GM18873 (cell line): ENCODE results near the gene PCDHGA6.
"Not testable (repeated sequence)": the region's sequence is repeated elsewhere in the genome, so short reads cannot be mapped to it uniquely, and the experiment has no call there.

Source experiments
- ATAC-seq: cut with Tn5 transposase; IDR thresholded peaks from one replicate; pipeline ENCODE4 v1.9.1; 2021; ENCODE audit warnings: mild to moderate bottlenecking, moderate library complexity, moderate number of reproducible peaks; ENCODE audit not compliant: unreplicated experiment, low FRiP score

PCDHGA6 gene

GRCh38 chr5:141392429-141393198 lies 18.9 kb downstream of the PCDHGA6 start, which contains the start of gene PCDHGA8:
Gene PCDHGA8, plus strand, starts transcription at chr5:141392633. Its CDS starts 181 bp downstream, at chr5:141392814.
- no peak for ATAC-seq

GRCh38 chr5:141393267-141393666 lies 19.6 kb downstream of the PCDHGA6 start:
- no peak for ATAC-seq

- not testable (repeated sequence) for ATAC-seq
These were observed 20.9 kb downstream of the PCDHGA6 start for GRCh38 chr5:141394401-141395187.

- ATAC-seq: not testable (repeated sequence)
These were observed 24.3 kb downstream of the PCDHGA6 start, which contains the start of gene PCDHGB5 for GRCh38 chr5:141397756-141398551. Gene PCDHGB5, plus strand, starts transcription at chr5:141397947. Its CDS starts 181 bp downstream, at chr5:141398128.

- ATAC-seq: no peak
These were observed 24.9 kb downstream of the PCDHGA6 start for GRCh38 chr5:141398608-141399007.

GRCh38 chr5:141399555-141400258 lies 26.0 kb downstream of the PCDHGA6 start:
- ATAC-seq: no peak

- ATAC-seq: no peak
These were observed 29.0 kb downstream of the PCDHGA6 start, which contains the start of gene PCDHGA9 for GRCh38 chr5:141402553-141403243. Gene PCDHGA9, plus strand, starts transcription at chr5:141402778. Its CDS starts 175 bp downstream, at chr5:141402953.

- ATAC-seq: no peak
These were observed 29.7 kb downstream of the PCDHGA6 start for GRCh38 chr5:141403387-141403786.

- ATAC-seq: peak; percentile 67
These were observed 34.3 kb downstream of the PCDHGA6 start, which contains the start of gene PCDHGB6 for GRCh38 chr5:141407790-141408505. Gene PCDHGB6, plus strand, starts transcription at chr5:141408021. Its CDS starts 182 bp downstream, at chr5:141408203.

GRCh38 chr5:141409598-141410306 lies 36.1 kb downstream of the PCDHGA6 start:
- ATAC-seq: no peak

GRCh38 chr5:141411575-141411974 lies 37.9 kb downstream of the PCDHGA6 start:
- no peak for ATAC-seq

- peak; percentile 65 for ATAC-seq
These were observed 39.3 kb downstream of the PCDHGA6 start, which contains the start of gene PCDHGA10 for GRCh38 chr5:141412854-141413539. Gene PCDHGA10, plus strand, starts transcription at chr5:141412987. Its CDS starts 189 bp downstream, at chr5:141413176.

GRCh38 chr5:141413540-141414069 lies 39.9 kb downstream of the PCDHGA6 start:
- ATAC-seq: no peak

- ATAC-seq: not testable (repeated sequence)
These were observed 41.0 kb downstream of the PCDHGA6 start for GRCh38 chr5:141414548-141415274.

GRCh38 chr5:141415275-141415618 lies 41.6 kb downstream of the PCDHGA6 start:
- ATAC-seq: not testable (repeated sequence)

GRCh38 chr5:141417494-141418172 lies 43.9 kb downstream of the PCDHGA6 start, which contains the start of gene PCDHGB7:
Gene PCDHGB7, plus strand, starts transcription at chr5:141417677. Its CDS starts 183 bp downstream, at chr5:141417860.
- peak; percentile 63 for ATAC-seq
